Endothelial cell of umbilical vein (primary cell): ENCODE measurements around the gene SPATA6L. TPM values are rescaled to one million over a fixed set of nuclear protein-coding genes. Genes with fewer than 3 reads are reported as not detected.

Experiments
- BruUV-seq: library from RNA; stranded (reverse); fragments of 400-500 nt; replicated peaks from 2 replicates; lab custom pipeline; 2021; lab: Mats Ljungman, UMichigan
- CTCF ChIA-PET: fragments of 300-600, 350-600 bp; sonication (Branson Sonifier 250); formaldehyde crosslinking; loops from one replicate; lab custom pipeline; 2021; ENCODE audit warnings: antibody characterized with exemption, inconsistent platforms; lab: Charles Lee
- POLR2A ChIA-PET: fragments of 300-600, 350-600 bp; sonication (Branson Sonifier 250); formaldehyde crosslinking; loops from one replicate; lab custom pipeline; 2021; ENCODE audit warnings: antibody characterized with exemption, inconsistent platforms; lab: Charles Lee
- DNase-seq: peaks from one replicate; pipeline ENCODE4 v3.0.0-alpha.2; 2011; ENCODE audit warnings: low read depth, low spot score
- FAIRE-seq: peaks from 2 replicates; lab custom pipeline; 2011; peaks lifted over from hg19 to GRCh38; lab: Jason Lieb, UNC
- H2AFZ ChIP-seq: 2 replicates; pipeline ENCODE4 v1.6.0; 2012; ENCODE audit warnings: low read depth, low read length, control low read depth, inconsistent platforms
- H3K27ac ChIP-seq: 2 replicates; pipeline ENCODE4 v1.5.1; 2011; ENCODE audit warnings: low read depth, mild to moderate bottlenecking, control low read depth, low read length, moderate library complexity; ENCODE audit not compliant: insufficient read depth
- H3K27me3 ChIP-seq, 2 experiments: 2 replicates each; pipeline versions ENCODE4 v1.6.0 to v1.6.1; 2011; ENCODE audit warnings: low read length in 2 of 2, mixed read lengths in 1 of 2; ENCODE audit not compliant: control insufficient read depth in 2 of 2, insufficient read depth in 2 of 2
- H3K36me3 ChIP-seq, 2 experiments: 2 replicates in 1 of 2; 3 replicates in 1 of 2; pipeline ENCODE4 v1.5.1; 2011; ENCODE audit warnings: low read length in 2 of 2, mild to moderate bottlenecking in 1 of 2, moderate library complexity in 1 of 2; ENCODE audit not compliant: control insufficient read depth in 2 of 2, insufficient read depth in 2 of 2; ENCODE audit errors: extremely low read depth in 1 of 2
- H3K4me1 ChIP-seq: 3 replicates; pipeline ENCODE4 v1.5.1; 2011; ENCODE audit warnings: mild to moderate bottlenecking, low read length; ENCODE audit not compliant: control insufficient read depth, insufficient read depth; ENCODE audit errors: extremely low read depth
- H3K4me2 ChIP-seq: 2 replicates; pipeline ENCODE4 v1.6.1; 2011; ENCODE audit warnings: low read length, control low read depth, mixed read lengths; ENCODE audit not compliant: insufficient read depth
- H3K4me3 ChIP-seq, 3 experiments: fragments of 200-600 bp in 1 of 3; sonication (generic), shearing (Covaris generic) in 1 of 3; replicated peaks in 1 of 3; 2 replicates each; pipeline ENCODE4 v1.5.1; 2011 to 2016; ENCODE audit warnings: control low read depth in 3 of 3, low read length in 3 of 3, mild to moderate bottlenecking in 2 of 3, inconsistent platforms in 1 of 3, low read depth in 1 of 3, moderate library complexity in 1 of 3; ENCODE audit not compliant: insufficient read depth in 1 of 3
- H3K79me2 ChIP-seq: 2 replicates; pipeline ENCODE4 v1.6.0; 2012; ENCODE audit warnings: low read length, inconsistent platforms; ENCODE audit not compliant: control insufficient read depth, insufficient read depth
- H3K9ac ChIP-seq: replicated peaks from 2 replicates; pipeline ENCODE3; 2011; ENCODE audit warnings: low read length, control low read depth; ENCODE audit not compliant: insufficient read depth; ENCODE audit errors: extremely low read depth
- H3K9me1 ChIP-seq: replicated peaks from 3 replicates; pipeline ENCODE4 v1.6.0; 2011; ENCODE audit warnings: mild to moderate bottlenecking, low read length; ENCODE audit not compliant: control insufficient read depth, insufficient read depth; ENCODE audit errors: extremely low read depth
- H3K9me3 ChIP-seq: replicated peaks from 2 replicates; pipeline ENCODE4 v1.5.1; 2012; ENCODE audit warnings: low read length, inconsistent platforms; ENCODE audit not compliant: control insufficient read depth, insufficient read depth
- H4K20me1 ChIP-seq: replicated peaks from 2 replicates; pipeline ENCODE3; 2011; ENCODE audit warnings: mild to moderate bottlenecking, low read length; ENCODE audit not compliant: control insufficient read depth, insufficient read depth; ENCODE audit errors: extremely low read depth
- EZH2 ChIP-seq: IDR thresholded peaks from 2 replicates; pipeline ENCODE4 v1.6.1; 2012; ENCODE audit warnings: borderline replicate concordance, low read depth, mild to moderate bottlenecking, moderate library complexity, low read length, inconsistent platforms; ENCODE audit not compliant: severe bottlenecking
- FOS ChIP-seq: IDR thresholded peaks from 2 replicates; pipeline ENCODE4 v1.6.1; 2011; ENCODE audit warnings: mild to moderate bottlenecking, low read length, moderate library complexity, borderline replicate concordance; ENCODE audit not compliant: insufficient read depth
- GATA2 ChIP-seq: IDR thresholded peaks from 2 replicates; pipeline ENCODE4 v1.7.0; 2011; ENCODE audit warnings: low read depth, mild to moderate bottlenecking, moderate library complexity, mixed read lengths, low read length; ENCODE audit not compliant: insufficient read length, insufficient read depth
- JUN ChIP-seq: IDR thresholded peaks from 2 replicates; pipeline ENCODE4 v1.6.1; 2011; ENCODE audit warnings: borderline replicate concordance, low read depth; ENCODE audit not compliant: insufficient read length, insufficient read depth
- MYC ChIP-seq: IDR thresholded peaks from one replicate; pipeline ENCODE4 v1.6.1; 2011; ENCODE audit warnings: mild to moderate bottlenecking, low read depth, low read length
- POLR2A ChIP-seq: IDR thresholded peaks from 2 replicates; pipeline ENCODE4 v1.6.1; 2012; ENCODE audit warnings: low read depth, mild to moderate bottlenecking, control low read depth, low read length
- POLR2AphosphoS5 ChIP-seq: IDR thresholded peaks from 2 replicates; pipeline ENCODE4 v1.6.1; 2012; ENCODE audit warnings: low read depth, mild to moderate bottlenecking, control low read depth, low read length, moderate library complexity; ENCODE audit not compliant: insufficient read depth
- dilution Hi-C: fragments of 300-500 bp; cut with MboI; formaldehyde crosslinking; loops from one replicate; pipeline ENCODE4 v1.15.0; 2019; ENCODE audit warnings: low sequenced_read_pairs; ENCODE audit not compliant: extremely low pct_ligation_motif_present
- intact Hi-C: fragments of 100-400 bp; cut with micrococcal nuclease; formaldehyde crosslinking; loops from one replicate; pipeline ENCODE4 v1.10.0; 2022
- polyA plus RNA-seq, 4 experiments: library from polyadenylated mRNA; depleted of rRNA in 3 of 4; stranded (reverse) in 3 of 4; unstranded in 1 of 4; fragments of >200 nt; gene quantifications; 2 replicates each; pipeline versions ENCODE4 v1.2.1 to v1.2.3, GENCODE V29; 2011 to 2012; ENCODE audit warnings: missing spikeins in 1 of 4
- total RNA-seq: library from RNA; stranded (reverse); gene quantifications from 2 replicates; pipeline ENCODE4 v1.2.3, GENCODE V29; 2021
- TF ChIP-seq, protein P1 (sequence below): IDR thresholded peaks from 2 replicates; pipeline ENCODE4 v1.6.1; 2011; ENCODE audit not compliant: insufficient read depth, insufficient read length
- TF ChIP-seq, protein P2 (sequence below), 2 donors: IDR thresholded peaks; 1 replicate in 1 of 2; 2 replicates in 1 of 2; pipeline ENCODE4 v1.5.1; 2011; ENCODE audit warnings: low read length in 2 of 2, mild to moderate bottlenecking in 2 of 2, moderate library complexity in 2 of 2, control low read depth in 1 of 2, inconsistent platforms in 1 of 2, low read depth in 1 of 2; ENCODE audit not compliant: insufficient read depth in 1 of 2; ENCODE audit errors: extremely low read depth in 1 of 2

Gene SPATA6L
- total and polyA plus RNA-seq, 2 donors (not counting 3 experiments of a cell fraction or from before 2014, with no cell fraction given), result 0.40 to 1.5 TPM

DNA sequence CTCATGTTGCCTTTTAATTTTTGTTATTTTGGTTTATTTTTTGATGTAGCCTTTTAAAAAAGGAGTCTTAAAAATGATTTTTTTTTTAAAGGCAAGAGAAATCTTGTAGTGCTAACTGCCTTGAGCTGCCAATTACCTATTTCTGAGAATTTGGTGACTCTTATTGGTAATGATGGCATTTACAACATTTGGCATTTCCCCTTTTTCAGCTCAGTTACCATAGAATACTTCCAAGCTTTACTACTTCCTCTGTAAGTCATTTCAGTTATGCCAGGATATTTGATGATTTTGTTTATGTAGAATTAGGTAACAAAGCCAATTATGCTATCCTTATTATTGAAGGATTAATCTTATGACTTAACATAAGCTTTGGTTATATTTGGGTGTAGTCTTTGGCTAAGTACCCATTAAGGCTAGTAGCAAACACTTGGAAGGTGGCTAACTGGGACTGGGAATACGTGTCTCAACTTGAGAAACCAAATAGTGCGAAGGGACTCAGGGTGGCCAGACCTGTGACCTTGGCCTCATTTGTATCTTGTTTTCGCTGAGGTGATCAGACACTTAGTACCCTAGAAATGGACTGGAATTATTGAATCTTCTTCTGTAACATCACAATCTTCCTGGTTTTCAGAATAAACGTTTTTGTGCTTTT, 40.8 kb upstream of the SPATA6L start:
- Histone ChIP-seq H3K4me1 (no peaks in the 10 kb centered on the region), H2AFZ (no peak overlapping the region), H3K9ac (no peak overlapping the region), H3K27ac (no peak overlapping the region), H3K79me2 (no peaks in the 10 kb centered on the region), H4K20me1 (no peaks in the 10 kb centered on the region), H3K9me1 (no peaks in the 10 kb centered on the region), H3K27me3 (no peaks in the 10 kb centered on the region), H3K4me2 (no peak overlapping the region), H3K9me3 (no peaks in the 10 kb centered on the region), H3K4me3 (no peak overlapping the region), H3K36me3 (peaks cover 2 to 5% of the 10 kb centered on the region in 2 experiments)
- no TSS peak for BruUV-seq
- ChIA-PET POLR2A (no interaction called here), CTCF (interaction anchor here (1.2 kb wide), 1 partner anchor 321 kb away, joined by 3 read pairs; no protein-coding TSS in a partner anchor)
- TF ChIP-seq, protein P1, sequence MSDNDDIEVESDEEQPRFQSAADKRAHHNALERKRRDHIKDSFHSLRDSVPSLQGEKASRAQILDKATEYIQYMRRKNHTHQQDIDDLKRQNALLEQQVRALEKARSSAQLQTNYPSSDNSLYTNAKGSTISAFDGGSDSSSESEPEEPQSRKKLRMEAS, result no peak
- TF ChIP-seq GATA2 (no peak), POLR2A (no peak)
- FAIRE-seq (no peak), DNase-seq (no peak)
- dilution Hi-C loops (no loop called here), intact Hi-C loops (no loop called here)

DNA sequence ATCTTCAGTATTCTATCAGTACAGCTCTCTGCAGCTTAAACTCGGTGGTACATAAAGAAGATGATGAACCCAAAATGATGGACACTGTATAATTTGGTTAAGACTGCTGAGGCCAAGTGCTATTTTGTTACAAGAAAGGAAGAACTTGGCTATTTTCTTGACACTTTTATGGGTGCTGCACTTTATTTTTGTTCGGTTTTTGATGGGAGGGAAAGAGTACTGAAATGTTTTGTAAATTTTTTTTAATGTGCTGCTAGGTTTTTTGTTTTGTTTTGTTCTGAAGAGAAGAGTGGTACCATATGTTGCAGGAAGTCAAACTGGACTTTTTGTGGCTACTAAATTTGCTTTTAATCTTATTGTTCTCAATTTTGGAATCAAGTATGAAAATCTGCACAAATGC, 39.7 kb upstream of the SPATA6L start:
- Histone ChIP-seq H3K36me3 (peaks cover 2 to 5% of the 10 kb centered on the region in 2 experiments), H3K9me1 (no peaks in the 10 kb centered on the region), H3K9ac (no peak overlapping the region), H3K4me1 (no peaks in the 10 kb centered on the region), H3K27me3 (no peaks in the 10 kb centered on the region), H3K79me2 (no peaks in the 10 kb centered on the region), H3K9me3 (no peaks in the 10 kb centered on the region), H3K27ac (no peak overlapping the region), H3K4me3 (no peak overlapping the region), H3K4me2 (no peak overlapping the region), H2AFZ (no peak overlapping the region), H4K20me1 (no peaks in the 10 kb centered on the region)
- CTCF ChIA-PET, result no interaction called here
- DNase-seq, result no peak
- BruUV-seq, result no TSS peak
- intact Hi-C loops, result no loop called here
- FAIRE-seq, result no peak
- POLR2A ChIA-PET, result no interaction called here
- dilution Hi-C loops, result no loop called here
- TF ChIP-seq POLR2A, result no peak
- TF ChIP-seq, protein P2, sequence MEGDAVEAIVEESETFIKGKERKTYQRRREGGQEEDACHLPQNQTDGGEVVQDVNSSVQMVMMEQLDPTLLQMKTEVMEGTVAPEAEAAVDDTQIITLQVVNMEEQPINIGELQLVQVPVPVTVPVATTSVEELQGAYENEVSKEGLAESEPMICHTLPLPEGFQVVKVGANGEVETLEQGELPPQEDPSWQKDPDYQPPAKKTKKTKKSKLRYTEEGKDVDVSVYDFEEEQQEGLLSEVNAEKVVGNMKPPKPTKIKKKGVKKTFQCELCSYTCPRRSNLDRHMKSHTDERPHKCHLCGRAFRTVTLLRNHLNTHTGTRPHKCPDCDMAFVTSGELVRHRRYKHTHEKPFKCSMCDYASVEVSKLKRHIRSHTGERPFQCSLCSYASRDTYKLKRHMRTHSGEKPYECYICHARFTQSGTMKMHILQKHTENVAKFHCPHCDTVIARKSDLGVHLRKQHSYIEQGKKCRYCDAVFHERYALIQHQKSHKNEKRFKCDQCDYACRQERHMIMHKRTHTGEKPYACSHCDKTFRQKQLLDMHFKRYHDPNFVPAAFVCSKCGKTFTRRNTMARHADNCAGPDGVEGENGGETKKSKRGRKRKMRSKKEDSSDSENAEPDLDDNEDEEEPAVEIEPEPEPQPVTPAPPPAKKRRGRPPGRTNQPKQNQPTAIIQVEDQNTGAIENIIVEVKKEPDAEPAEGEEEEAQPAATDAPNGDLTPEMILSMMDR (IDR thresholded peaks at IDR 0.05; ENCODE audit: extremely low read depth in 1 of 2, insufficient read depth in 1 of 2, low read depth in 1 of 2, low read length in 2 of 2), result no peak
- no peak for TF ChIP-seq FOS
- TF ChIP-seq GATA2, result no peak
- TF ChIP-seq POLR2AphosphoS5, result no peak
- TF ChIP-seq JUN, result no peak
- no peak for TF ChIP-seq EZH2
- no peak for TF ChIP-seq MYC
- TF ChIP-seq, protein P1, result no peak
